GM18498 (cell line): Measurements from ENCODE around the gene PTGR1.
"Not testable (repeated sequence)": the region's sequence is repeated elsewhere in the genome, so short reads cannot be mapped to it uniquely, and the experiment has no call there.

Experiments
- ATAC-seq: cut with Tn5 transposase; IDR thresholded peaks from one replicate; pipeline ENCODE4 v1.9.1; 2021; ENCODE audit warnings: mild to moderate bottlenecking, moderate library complexity; ENCODE audit not compliant: unreplicated experiment

The PTGR1 gene

DNA sequence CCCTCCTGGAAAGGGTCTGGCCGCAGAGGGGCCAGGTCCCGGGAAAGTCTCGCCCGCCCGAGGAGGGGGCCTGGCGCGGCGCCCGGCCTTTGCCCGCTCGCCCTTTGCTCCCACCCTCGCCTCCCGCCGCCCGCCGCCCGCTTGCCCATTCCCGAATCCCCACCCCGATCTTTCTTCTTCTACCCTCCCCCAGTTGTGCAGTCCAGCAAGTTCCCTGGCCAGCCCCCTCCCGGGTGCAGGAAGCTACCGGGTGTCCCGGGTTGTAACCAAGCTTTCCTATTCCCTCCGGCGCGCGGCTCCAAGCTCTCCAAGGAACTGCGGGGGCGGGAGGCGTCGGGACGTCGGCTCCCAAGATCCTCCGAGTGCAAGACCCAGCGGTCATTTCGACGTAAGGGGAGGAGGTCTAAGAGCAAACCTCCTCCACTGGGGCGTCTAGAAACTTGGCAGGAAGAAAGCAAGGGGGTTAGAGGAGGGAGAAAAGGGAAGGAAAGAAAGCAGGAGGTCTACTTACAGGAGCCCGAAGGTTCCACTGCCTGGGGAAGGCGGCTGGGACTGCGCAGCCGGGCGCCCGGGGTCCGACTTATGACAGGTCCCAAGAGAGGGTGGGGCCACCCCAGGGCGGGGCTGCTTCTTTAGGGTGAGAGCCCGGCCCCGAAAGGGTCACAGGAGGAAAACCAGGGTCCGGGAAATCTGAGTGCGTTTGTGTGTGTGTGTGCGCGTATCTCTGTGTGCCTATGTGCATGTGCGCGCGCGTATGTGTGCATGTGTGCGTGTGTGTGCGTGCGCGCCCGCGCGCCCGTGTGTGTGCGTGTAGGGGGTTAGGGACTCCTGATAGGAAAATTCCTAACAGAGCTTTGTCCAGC lies at the start of gene PTGR1:
Gene PTGR1 (minus strand): TSS at position 556 of the 863 bp plus-strand sequence. CDS start 2,225 bp downstream, outside the sequence.
- no peak for ATAC-seq

DNA sequence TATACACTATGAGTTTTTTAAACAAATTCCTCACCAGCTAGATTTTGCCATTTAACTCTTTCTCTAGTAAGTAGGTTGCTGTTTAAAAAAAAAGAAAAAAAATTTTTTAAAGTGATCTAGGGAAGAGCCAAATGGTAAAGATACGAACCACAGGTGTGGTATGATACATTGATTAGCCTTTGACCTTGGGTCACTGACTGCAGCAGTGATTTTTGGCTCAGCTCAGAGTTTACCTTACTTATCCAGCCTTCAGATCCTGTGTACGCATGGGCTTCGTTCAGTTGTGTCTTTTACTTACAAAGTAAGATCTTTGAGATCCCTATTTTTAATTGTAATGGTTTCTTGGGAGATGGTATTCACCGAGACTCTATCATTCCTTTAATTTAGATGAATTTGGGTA lies 49.6 kb upstream of the PTGR1 start:
- ATAC-seq: no peak

DNA sequence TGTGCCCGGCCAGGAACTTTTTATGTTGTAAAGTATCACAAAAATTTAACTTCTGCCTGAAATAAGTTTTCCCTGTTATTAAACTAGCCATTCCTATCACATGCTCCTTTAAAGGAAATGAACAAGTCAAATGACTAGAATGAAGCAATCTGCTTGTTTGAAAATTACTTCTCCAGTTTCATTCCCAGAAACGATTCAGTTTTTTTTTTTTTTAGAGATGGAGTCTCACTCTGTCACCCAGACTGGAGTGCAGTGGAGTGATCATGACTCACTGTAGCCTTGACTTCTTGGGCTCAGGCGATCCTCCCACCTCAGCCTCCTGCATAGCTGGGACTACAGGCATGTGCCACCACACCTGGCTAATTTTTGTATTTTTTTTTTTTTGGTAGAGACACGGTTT lies 48.6 kb upstream of the PTGR1 start:
- no peak for ATAC-seq

DNA sequence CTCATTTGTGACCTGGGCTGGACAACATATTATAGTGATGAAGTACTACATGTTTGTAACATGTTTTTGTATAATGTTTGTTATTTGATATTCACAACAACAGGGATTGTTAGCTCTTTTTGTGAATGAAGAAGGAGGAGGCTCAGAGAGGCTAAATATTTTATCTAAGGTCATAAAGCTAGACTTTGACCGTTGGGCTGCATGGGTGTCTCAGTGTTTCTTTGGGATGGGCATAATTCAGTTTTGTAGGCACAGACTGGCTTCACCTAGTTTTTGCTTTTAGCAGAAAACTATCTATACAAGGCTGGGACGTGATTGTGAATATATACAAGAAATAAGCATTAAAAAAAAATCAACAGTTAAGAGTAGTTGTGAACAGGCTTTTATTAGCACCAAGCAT lies 47.0 kb upstream of the PTGR1 start:
- no peak for ATAC-seq

DNA sequence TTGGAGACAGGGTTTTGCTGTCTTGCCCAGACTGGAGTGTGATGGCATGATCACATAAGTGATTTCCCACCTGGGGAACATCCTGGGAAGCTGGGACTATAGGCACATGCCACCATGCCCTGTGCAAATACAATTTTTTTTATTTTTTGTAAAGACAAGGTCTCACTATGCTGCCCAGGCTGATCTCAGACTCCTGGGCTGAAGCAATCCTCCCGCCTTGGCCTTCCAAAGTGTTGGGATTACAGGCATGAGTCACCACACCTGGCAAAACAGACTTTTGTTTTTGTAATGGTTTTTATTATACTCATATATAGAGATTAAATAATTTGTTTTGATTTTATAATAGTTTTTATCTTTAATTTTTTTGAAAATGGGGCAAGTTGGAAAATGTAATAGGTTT lies 46.4 kb upstream of the PTGR1 start:
- ATAC-seq: no peak

DNA sequence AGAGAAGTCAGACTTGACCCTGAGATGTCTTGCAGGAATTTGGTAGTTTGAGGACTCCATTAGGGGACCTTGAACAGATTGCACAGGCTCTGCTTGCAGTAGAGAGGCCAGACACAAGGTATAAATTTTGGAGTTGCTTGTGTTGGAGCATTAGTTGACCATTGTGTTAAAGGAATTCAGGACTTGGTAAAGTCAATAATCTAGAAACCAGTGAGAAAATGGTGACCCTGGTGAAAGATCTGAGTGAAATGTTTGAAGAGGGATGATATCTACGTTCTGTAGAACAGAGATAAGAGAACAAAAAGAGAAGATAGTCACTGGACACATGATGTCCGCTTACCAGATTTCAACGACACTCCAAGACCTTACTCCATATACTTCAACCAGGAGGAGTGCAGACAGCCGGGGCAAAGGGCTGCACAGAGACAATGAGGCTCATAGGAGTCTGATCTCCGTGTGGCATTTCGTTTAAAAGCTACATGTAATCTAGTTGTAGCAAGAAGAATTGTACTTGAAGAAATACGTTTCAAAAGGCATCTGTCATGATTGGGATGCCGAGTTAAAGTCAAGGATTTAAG lies 44.8 kb upstream of the PTGR1 start:
- ATAC-seq: no peak

DNA sequence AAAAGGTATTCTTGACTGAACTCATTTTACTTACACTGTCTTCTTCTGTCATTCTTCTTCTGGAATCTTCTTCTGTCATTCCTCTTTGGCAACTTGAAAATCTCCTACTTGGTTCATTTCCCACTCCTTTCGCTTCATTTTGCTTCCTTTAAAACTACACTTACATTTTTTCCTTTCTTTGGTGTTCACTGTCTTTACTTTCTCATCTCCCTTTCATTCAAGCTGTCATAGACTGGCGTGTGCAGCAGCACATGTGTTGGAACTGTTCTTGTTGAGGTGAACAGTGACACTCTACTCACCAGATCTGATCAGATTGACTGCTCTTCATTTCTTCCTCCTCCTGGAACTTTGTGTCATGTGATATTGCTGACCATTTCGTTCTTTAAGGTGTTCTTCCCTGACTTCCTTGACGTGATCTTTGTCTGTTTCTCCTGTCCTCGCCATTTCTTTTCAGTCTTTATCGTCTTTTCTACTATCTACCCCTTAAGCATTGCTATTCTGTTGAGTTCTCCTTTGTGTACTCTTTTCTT lies 38.0 kb upstream of the PTGR1 start:
- ATAC-seq: no peak

DNA sequence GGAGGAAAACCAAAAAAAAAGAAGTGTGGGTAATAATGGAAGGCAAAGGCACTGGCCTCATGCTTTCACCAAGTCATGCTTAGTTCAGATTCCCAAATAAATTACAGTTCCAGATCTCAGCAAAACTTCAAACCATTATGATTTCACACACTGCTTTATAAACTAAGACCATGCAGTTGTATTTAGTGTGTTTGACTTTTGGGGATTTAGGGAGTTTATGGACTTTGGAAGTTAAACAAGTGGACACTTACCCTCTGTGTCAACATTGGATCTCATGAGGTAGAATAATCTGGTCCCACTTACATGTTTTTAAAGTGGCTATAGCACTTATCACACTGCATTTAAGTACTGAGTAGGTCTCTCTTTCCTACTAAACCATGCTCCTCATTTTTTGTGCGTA lies 35.4 kb upstream of the PTGR1 start:
- ATAC-seq: no peak

DNA sequence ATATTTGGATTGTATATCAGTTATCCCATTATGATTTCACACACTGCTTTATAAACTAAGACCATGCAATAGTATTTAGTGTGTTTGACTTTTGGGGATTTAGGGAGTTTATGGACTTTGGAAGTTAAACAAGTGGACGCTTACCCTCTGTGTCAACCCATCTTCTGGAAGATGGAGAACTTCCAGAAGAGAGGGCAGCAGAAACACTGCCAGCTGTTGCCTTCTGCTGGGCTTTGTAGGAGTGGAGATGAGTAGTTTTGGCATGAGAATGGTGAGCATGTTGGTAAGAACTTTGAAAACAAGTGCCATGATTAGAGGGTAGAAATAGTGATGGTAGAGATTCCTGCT lies 33.9 kb upstream of the PTGR1 start:
- no peak for ATAC-seq

DNA sequence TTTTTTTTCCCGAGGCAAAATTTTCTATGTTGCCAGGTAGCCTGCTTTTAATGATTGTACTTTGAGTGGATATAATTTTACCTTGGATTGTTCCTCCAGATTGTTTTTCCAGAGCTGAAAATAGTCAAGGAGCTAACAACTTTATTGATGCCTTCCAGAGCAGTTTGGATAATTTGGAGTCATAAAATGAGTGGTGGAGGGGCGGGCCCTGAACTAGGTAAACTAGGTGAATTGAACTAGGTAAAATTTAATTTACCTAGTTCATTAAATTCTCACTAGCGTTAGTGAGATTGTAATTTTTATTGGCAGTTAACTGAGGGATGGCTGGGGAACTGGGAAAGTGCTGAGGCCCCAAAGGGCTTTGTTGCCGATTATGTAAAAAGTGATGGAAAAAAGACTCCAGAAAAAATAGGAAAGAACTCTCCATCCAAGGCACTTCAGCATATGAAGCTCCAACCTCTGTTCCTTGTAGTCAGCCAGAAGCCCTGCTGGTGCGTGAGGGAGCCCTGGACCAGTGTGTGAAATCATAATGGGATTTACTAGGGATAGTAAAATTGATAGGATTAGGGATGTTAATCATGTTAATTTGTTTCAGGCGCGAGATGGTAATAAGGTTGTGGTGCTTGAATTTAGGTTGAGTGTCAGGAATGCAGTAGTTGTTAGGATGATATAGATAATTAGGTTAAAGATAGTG lies 33.4 kb upstream of the PTGR1 start:
- no peak for ATAC-seq

DNA sequence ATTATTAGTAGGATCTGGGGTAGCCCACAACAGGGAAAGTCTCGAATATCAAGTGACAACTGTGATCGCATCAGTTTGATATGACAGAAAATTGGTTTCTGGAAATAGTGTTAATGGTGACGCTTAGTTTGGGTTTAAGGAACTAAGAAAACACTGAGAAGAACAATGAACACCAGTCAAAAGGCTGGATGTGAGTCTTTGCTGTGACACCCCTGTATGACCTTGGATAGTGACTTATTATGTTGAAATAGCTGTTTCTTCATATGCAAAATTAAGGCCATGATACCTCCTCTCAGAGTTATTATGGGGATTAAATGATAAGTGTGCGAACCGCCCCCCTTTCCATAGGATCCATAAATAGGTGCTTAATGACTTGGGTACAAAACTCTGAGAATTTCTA lies 32.6 kb upstream of the PTGR1 start:
- ATAC-seq: no peak

DNA sequence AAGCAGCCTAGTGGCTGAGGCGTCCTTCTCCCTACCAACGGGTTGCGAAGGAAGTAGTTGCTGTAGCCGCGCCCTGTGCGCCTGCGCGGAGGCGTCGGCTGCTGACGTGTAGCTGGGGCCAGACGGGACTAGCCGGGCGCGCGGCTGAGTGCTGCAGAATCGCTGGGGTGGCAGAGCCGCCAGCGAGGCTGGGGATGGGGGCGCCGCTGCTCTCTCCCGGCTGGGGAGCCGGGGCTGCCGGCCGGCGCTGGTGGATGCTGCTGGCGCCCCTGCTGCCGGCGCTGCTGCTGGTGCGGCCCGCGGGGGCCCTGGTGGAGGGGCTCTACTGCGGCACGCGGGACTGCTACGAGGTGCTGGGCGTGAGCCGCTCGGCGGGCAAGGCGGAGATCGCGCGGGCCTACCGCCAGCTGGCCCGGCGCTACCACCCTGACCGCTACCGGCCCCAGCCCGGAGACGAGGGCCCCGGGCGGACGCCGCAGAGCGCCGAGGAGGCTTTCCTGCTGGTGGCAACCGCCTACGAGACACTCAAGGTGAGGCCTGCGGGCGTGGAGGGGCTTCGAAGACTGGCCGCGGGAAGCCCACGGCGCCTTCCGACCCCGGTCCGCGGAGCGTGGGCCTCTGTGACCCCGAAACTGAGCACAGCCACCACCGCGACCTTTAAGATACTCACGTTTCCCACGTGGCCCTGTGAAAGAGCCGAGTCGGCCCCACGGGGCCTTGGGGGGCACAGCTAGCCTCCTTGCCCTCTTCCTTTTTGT lies 31.9 kb upstream of the PTGR1 start, which contains the start of gene DNAJC25:
Gene DNAJC25 (plus strand): TSS at position 121 of the 758 bp plus-strand sequence. CDS start 74 bp downstream, at position 195.
- ATAC-seq: peak; percentile 96

DNA sequence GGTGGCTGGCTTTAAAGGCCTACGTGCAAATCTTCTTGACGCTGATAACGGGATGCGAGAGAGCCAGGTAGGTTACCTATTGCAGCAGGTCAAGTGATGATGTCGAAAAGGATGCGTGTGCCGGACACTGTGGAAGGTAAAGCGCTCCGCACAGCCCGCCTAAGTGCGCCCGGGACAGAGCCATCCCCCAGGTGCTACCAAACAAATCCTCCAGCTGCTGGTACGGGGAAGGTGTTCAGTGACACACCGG lies 31.4 kb upstream of the PTGR1 start:
- no peak for ATAC-seq

DNA sequence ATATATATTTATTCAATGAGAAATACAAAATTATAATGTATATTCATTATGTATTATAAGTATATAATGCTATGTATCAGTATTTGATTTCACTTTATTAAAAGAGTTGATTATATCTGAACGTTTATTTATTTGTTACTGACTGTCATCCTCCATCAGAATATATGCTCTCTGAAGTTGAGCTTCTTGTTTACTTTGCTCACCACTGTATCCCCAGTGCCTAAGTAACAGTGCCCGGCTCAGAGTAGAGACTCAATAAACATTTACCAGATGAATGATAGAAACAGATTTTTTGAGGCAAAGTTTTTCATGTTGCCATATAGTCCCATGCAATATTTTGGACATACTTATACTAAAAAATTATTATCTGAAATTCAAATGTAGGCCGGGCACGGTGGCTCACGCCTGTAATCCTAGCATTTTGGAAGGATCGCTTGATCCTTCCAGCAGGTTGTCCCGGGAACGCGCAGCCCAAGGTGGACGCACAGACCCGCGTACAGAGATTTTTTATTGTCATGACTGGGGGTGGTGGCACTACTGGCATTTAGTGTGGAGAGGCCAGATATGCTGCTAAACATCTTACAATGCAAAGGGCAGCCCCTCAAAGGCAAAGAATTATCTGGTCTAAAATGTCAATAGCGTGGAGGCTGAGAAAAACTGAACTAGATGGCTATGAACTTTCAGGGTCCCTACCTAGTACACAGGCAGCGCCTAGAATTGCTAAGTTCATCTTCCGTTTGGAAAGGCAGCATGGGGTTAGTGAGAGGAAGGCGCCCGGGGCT lies 30.9 kb upstream of the PTGR1 start:
- ATAC-seq: peak; percentile 30

DNA sequence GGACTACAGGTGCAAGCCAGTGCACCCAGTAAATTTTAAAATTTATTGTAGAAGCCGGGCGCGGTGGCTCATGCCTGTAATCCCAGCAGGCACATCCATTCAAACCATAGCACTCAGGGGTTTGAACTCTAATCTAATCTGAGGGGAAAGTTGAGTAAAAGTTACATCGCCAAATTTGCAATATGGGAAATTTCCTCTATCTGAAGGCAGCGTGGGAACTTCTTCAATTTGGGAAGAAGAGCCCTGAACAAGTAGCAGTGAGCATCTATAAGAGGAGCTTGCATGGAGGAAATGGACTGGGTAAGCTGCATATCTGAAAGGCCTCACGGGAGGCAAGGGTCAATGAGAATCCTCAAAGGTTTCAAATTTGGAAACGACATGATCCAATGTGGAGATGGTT lies 29.0 kb upstream of the PTGR1 start:
- ATAC-seq: no peak

DNA sequence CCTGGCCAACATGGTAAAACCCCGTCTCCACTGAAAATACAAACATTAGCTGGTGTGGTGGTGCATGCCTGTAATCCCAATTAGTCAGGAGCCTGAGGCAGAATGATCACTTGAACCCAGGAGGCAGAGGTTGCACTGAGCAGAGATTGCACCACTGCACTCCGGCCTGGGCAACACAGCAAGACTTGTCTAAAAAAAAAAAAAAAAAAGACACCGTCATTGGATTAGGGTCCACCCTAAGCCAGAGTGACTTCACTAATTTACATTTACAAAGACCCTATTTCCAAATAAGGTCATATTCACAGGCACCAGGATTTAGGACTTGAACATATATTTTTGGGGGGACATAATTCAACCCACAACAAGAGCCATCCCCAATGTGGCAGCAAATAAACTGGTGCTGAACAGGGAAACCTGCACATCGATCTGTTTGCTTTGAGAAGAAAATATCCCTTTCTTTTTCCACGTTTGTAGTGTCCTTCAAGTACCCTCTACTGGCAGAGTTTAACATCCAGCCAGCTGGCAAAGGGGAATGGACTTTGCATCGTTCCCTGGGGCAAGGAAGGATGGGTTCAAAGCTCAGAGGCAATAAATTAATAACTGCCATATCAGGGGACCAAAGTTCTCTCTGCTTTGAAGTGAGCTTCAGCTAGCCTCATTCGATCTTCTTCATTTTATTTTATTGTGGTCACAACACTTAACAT lies 28.0 kb upstream of the PTGR1 start:
- ATAC-seq: no peak

DNA sequence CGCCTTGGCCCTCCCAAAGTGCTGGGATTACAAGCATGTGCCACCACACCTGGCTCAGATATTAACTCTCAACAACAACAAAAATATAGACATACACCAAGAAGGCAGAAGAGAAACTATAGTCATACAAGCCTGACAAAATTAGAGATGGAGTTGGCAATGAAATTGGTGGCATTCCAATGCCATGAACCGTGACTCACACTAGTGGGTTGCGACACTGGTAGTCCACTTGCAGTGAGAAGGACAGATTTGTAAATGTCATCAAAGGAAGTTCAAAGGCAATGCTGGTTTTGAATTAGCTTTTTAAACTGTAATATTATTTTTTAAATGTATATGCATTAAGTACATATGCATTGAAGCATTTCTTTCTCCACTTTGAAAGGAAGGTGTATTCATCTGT lies 23.2 kb upstream of the PTGR1 start:
- ATAC-seq: no peak

DNA sequence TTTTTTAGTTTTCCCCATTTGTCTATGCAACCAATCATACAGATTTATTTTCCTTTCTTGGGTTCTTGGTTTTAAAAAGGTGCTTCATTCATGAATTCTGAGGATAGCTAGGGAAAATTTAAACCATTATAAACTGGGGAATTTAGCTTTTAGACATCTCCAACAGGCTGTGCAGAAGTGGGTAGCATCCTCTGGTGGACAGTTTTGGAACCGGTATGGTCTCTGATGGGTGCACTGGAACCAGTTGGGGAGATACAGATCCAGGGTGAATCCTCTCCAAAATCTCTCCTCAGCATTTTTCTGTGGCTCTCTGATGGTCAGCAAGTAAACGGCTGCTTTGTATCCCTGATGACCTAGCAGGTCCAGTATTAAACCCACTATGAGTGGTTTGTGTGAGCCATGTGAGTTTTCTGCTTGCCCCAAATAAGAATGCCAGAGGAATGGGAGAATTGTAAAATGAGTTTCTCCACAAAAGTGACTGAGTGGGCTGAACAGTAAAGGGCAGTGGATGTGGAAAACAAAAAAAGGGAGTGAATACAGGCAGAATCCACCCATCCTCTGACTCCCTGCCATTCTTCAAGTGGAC lies 22.5 kb upstream of the PTGR1 start:
- ATAC-seq: peak; percentile 74

DNA sequence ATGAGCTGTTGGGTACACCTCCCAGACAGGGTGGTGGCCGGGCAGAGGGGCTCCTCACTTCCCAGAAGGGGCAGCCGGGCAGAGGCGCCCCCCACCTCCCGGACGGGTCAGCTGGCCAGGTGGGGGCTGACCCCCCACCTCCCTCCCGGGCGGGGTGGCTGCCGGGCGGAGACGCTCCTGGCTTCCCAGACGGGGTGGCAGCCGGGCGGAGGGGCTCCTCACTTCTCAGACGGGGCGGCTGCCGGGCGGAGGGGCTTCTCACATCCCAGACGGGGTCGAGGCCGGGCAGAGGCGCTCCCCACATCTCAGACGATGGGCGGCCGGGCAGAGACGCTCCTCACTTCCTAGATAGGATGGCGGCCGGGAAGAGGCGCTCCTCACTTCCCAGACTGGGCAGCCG lies 17.9 kb upstream of the PTGR1 start:
- not testable (repeated sequence) for ATAC-seq

DNA sequence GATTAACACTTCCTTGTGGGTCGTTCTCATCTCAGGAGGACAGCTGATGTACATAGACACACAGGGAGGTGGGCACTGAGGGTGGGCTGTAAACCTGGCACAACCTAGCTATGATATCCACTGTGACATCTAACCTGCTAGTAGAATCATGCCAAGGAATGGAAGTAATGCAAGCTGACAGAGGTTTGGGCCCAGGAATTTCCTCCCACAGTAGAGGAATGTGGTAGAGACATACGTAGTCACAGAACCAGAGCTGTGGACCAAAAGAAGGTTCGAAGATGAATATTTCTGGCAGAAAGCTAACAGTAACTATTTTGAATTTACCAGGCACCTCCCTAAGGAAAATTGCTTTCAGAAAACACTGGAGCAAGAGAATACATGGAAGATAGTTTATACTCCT lies 16.5 kb upstream of the PTGR1 start:
- ATAC-seq: no peak
